Stimulated activated CD8-positive, alpha-beta memory T cell treated with anti-CD3 and anti-CD28 coated beads, Interleukin-12 subunit alpha, Interleukin-12 subunit beta, amount 100 ng/mL, for 4 hours (primary cell): ENCODE results near the gene ETV6.

Experiments used
- DNase-seq: peaks from one replicate; pipeline ENCODE4 v3.0.0-alpha.2; 2020; ENCODE audit warnings: low read depth

ETV6 gene

DNA sequence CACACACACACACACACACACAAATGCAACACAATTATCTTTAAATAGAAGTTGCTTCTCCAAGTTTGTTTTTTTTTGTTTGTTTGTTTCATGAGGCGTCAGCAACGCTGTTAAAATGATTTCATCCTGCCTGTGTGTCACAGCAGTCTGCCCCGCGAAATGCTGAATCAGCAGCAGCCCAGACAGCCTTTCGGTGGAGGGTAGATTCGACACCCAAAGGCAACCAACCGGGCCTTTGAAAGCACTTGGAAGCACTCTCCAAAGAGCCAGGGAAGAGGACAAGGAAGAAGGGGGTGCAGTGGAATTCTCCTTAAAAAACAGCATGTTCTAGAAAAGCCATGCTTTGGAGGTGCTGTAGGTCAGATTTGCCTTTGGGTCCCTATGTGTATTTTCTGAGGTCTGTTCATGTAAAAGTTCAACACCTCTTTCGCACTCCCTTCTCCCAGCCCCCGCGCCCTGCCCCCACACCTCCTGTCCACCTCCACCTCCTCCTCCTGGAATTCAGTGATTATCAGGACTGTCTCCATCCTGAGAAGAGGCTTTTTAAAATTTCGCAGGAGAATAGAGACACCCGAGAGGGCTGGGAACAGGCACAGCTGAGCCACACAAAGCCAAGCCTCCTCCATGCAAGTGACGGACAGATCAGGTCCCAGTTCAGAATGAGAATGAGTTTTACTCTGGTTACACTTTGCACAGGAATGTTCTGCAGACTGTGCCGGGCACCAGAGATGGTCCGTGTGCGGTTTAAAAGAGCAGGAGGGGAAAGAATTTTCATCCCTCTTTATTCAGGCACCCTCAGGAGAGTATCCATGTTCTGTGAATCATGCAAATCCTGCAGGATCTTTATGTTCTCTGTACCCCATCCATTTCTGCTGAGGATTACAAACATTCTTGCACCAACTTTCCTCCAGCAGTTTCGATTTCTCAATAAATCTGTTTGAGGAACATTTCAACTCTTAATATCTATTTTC is 177.9 kb downstream of the ETV6 start:
- no peak for DNase-seq

DNA sequence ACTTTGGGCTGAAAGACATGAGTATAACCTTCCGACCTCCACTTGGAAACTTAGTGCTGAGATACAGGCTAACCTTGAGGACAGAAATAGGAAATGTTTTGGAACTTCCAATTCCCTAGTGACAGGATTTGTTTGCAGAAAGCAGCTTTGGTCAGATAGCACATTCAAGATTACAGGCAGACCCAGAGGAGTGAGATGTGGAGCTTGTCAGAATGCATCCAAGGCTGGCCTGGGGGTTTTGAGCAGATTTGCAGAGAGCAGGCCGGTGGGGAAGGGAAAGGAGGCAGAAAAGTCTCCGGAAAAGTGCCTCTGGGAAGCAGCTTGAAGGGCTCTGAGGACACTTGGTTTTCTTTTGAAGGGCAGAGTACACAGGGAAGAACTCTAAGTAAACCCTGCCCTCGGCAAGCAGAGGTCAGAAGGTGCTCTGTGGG is 180.3 kb downstream of the ETV6 start:
- DNase-seq: no peak

DNA sequence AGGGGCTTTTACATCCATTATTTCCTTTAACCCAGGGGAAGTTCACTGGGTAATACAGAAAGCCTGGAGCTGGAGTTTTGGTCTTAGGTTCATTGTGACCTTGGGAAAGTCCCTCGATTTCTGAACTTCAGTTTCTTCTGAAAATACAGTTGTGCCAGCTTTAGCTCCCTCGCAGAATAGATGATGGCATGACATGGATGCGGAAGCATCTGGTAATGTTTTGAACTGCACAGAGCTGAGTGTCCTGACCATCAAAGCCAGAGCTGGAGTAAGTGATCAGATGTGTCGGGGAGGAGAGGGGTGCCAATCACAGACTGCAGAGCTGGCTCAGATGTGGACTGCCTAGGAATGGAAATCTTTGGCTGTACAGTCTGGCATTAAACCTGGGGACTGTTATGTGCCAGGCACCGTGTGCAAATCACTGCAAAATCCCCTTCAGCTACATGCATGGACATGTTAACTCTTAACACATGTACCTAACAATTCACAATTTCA is 180.9 kb downstream of the ETV6 start:
- DNase-seq: no peak

DNA sequence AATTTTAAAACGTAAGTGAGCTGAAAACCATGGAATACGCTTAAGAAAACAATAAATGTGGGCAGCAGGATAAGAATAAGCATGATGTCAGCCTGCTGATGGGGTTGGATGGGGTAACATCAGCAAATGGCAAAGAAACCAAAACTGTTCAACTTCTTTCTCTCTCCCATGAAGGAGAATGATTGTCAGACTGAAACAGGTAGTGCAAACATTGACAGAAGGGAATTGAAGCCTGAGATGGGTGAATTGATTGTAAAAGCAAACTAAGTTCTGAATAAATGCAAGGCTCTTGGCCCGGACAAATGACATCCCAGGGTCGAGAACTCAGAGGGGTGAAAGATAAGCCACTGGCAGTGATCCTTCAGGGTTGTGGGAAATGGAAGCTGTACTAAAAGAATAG is 182.6 kb downstream of the ETV6 start:
- no peak for DNase-seq

DNA sequence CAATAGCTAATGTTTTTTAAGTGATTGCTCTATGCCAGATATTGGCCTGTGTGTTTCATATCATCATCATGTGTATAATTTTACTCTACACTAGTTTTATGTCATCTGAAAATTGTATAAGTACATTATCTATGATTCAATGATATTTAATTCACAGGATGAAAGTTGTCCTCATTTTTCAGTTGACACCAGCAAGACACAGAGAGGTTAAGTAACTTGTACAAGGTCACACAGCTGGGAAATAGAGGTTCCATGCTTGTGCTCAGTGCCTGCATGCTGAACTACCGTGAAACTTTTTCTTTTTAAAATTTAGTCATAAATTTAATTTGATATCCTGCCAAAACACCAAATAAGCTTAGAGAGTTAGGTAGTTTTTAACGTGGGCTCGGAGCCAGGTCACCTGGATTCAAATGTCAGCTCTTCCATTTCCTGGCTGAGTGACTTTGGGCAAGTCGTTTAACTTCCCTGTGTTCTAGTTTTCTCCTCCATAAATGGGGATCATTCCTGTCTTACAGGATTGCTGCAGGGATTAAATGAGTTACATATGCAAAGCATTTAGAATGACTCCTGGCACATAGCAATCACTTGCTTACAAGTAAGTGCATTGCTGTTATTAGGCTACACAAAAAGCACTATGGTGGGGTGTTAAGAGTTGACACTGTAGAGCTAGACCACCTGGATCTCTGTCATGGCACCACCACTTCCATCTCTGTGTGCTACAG is 183.9 kb downstream of the ETV6 start:
- DNase-seq: no peak

DNA sequence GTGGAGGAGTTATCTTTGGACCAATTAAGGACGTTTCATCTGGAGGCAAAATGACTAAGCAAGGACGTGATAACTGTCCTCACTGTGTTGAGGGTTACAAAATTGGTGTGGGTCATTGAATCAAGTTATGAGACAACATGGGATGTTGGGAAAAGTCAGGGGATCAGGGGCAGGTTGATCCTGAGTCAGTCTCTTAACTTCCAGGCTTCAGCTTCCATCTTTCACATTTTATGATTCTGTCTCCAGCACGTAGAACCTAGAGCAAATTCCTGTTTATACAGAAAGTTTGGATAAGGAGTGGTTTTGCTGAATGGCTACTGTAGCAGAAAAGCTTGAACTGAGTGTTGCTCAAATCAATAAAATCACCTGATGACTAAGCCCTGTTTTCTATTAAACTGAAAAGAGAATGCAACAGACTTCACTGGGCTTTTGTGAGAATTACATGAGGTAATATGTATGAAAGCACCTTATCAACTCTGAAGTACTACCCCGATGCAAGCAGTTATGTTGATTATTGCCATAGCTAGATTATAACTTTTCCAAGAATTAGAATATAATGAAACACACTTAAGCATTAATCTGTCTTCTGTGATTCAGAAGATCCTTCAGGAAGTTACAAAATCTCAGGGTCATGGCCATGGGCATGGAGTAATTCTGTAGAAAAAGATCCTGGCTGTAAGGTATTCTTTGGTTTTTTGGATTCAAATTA is 184.8 kb downstream of the ETV6 start:
- DNase-seq: no peak

DNA sequence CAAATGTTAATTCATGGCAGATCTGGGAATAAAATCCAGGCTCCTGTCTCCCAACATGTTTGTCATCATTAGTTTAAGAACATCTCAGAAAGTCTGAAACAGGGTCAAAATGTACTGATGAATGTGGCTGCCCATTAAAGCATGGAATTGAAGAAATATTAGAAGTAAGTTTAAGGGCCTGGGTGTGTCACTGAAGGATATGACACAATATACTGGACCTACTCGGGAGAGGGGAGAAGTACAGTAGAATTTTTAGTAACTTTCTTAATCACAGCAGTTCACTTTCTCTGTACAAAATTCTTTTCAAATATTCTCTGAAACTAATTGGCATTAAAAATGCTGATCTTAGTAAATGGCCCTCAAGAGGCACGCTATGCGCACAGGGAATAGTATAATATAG is 185.5 kb downstream of the ETV6 start:
- no peak for DNase-seq

DNA sequence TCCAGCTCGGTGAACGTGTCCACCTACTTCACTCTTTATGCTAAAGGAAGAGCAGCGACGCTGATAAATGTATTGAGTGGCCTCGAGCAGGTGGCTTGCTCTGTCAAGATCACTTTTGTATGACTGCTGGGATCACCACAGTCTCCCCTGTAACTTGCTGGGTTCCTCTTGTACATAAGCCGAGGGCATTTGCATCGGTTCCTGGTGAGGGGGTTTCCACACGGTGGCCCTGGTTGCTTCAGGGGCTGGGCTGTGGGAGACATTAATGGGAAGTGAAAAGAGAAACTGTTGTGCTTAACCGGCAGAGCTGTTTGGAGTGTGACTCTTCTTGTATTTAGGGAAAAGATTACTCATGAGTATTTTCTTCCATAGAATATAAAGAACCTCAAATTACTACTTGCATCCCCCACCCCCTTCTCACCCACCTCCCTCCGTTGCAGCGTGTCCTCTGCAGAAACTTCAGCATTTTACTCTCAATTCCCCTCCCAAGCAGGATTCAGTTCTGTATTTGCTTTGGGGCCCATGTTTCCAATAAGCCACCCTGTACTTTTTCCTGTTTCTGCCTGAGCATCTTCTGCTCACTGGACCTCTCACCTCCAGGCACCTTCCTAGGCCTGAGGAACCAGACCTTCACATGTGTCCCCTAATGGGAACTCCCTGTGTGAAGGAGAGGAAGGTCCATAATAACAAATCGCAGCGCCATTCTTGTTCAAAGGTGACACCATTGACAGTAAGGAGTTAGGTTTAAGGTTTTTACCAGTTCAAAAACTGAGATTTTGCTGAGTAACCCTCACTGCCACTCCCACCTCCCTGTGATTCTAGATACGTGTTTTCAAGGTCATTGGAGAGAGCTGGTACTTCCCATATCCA is 187.0 kb downstream of the ETV6 start:
- no peak for DNase-seq

DNA sequence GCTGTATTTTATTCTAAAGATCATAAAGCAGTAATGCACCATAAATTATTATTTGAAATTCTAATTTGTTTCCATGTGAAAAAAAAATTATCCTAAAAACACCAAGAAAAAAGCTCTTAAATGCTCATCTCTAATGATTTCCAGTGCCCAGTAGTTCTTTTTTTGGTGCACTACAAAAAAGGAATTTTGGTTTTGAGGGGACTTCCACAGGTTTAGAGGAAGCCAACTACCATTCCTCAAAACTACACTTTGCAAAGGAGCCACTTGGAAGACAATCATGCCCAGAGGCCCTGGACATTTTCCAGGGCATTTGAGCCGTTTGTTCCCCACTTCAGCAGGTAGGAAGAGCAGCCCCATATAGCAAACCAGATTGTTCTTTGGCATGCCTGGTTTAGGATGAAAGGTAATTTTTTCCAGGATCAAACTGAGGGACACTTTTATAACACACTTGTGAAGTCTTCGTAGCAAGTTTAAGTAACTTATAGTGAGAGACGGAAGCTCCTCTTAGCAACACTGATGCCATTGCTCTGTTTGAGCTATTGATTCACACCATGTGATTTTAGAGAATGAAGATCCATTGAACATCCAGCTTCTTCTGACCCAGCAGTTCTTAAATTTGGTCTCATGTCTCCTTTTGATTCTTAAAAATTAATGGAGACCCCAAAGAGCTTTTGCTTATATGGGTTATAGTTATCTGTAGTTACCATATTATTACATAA is 187.9 kb downstream of the ETV6 start:
- no peak for DNase-seq

DNA sequence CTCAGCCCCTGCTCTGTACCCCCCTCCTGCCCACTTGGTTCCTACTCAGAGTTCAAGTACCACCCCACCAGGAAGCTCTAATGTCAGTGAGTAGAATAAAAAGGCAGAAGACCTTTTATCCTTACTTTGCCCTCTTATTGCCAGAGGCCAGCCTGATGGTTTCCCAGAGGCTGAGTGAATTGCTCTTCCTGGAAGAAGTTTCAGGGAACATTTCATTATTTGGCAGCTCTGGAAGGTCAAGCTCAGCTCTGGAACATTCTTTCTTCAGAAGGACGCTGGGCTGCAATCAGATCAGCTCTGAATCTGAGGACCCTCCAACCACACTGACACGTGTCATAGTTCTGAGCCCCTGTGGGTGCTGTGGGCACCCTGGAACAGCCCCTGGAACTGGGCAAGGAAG is 188.9 kb downstream of the ETV6 start:
- no peak for DNase-seq

DNA sequence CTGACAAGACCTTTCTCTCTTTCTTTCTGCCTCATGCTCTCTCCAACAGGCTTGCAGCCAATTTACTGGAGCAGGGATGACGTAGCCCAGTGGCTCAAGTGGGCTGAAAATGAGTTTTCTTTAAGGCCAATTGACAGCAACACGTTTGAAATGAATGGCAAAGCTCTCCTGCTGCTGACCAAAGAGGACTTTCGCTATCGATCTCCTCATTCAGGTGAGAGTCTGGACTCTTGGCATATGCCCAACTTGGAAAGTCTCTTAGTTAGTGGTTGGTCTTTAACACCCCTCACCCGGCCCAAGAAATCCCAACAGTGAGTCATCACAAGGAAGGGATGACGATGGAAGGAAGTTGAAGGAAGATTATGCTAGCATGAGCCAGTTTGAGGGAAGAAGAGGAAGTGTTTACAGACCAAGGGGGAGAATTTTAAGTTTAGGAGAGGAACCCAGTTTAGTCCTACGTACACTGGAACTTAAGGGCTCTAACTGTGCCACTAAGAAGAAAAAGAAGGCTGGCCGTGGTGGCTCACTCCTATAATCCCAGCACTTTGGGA is 189.7 kb downstream of the ETV6 start:
- DNase-seq: no peak

DNA sequence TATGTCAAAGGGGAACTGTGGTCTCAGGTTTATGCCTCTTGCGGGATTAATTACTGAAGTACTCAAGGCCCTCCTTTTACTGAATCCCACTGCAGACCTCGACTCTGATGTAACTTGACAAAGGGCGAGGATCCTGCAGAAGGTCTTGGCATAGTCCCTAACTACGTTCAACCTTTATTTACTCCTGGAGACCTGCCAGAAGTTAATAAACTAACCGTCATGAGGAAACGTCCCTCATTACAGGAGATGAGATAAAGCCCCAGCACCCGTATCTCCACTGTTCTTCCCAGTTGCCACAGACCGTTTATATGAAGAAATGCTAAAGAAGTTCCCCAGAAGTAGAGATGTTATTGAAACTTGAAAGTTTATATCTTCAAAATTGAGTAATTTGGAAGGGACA is 190.9 kb downstream of the ETV6 start:
- no peak for DNase-seq

DNA sequence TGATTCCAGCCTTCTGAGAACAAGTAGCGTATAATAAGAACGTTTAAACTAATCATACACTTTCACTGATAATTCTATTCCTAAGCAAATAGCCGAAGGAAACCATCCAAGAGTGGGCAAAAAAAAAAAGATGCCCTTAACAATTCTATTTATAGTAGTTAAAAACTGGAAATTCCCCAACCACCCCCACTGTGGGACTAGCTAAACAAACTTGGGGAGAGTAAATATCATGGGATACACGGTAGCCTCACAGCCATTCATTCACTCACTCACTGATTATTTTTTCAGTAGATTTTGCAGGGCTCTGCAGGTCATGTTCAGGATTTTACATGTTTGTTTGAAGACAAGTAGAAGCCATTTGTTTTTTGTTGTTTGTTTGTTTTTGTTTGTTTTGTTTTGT is 197.0 kb downstream of the ETV6 start:
- no peak for DNase-seq

DNA sequence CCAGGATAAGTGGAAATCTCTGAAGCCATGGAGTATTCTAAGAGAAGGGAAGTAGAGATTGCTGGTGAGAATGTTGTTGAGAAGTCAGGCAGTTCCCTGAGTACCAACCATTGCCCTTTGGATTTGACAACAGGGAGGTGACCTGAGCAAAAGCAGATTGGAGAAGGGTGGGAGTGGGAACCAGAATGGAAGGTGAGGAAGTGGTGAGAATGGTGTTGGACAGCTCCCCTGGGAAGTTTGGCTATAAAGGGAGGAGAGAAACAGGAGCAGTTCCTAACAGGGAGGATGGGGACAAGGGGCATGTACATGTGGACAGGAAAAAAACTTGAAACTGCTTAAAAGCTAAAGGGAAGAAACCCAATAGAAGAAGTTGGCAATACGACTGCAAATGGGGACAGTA is 198.1 kb downstream of the ETV6 start:
- DNase-seq: no peak

DNA sequence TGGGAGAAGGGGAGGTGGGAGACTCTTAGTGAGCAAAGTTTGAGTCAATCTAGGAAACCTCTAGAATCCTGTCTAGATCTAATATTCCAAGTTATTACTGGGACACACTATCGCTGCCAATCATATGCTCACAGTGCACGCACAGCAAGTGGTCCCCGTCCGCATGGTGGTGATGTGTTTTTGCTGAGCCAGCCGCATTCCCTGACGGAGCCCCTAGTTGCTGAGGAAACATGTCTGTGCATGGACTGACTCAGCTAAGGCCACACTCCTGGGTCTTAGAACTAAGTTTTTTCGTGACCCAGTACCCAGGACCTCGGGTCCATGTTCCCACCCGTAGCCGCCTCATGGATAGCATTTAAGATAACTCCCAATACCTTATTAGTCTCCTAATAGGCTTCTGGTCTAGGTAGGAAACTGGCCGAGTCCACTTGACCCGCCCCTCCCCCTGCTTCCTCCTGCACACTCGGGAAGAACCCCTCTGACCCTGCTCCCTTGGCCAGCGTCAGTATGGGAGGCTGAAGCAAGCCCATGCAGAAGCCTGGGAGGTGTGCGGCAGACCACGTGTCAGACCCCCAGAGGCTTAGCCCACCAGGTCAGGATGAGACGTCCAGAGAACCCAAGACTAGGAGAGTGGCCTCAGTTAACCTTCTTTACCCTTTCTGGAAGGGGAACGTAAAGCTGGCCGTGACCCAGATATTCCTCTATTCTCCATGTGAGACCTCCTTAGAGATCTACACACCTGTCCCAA is 200.5 kb downstream of the ETV6 start:
- no peak for DNase-seq

DNA sequence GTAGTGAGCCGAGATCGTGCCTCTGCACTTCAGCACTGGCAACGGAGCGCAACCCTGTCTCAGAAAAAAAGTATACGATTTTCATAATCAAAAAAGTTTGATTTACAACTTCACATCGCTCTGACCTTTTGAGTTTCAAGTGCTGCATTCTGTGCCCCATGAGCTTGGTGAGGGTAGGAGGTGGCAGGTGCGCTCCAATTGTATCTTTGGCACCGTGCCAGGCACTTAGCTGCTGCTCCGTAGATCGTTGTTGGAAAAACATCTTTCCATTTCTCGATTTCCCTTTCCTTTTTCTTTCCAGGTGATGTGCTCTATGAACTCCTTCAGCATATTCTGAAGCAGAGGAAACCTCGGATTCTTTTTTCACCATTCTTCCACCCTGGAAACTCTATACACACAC is 203.7 kb downstream of the ETV6 start:
- no peak for DNase-seq

DNA sequence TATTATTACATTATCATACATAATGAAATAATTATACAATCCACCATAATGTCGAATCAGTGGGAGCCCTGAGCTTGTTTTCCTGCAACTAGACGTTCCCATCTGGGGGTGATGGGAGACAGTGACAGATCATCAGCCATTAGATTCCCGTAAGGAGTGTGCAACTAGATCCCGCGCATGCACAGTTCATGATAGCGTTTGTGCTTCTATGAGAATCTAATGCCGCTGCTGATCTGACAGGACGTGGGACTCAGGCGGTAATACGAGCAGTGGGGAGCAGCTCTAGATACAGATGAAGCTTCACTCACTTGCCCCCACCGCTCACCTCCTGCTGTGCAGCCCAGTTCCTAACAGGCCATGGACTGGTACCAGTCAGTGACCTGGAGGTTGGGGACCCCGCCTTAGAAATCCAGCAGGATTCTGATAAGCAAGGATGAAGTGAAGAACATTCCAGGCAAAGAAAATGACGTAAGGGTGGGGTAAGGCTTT is 204.6 kb downstream of the ETV6 start:
- no peak for DNase-seq

DNA sequence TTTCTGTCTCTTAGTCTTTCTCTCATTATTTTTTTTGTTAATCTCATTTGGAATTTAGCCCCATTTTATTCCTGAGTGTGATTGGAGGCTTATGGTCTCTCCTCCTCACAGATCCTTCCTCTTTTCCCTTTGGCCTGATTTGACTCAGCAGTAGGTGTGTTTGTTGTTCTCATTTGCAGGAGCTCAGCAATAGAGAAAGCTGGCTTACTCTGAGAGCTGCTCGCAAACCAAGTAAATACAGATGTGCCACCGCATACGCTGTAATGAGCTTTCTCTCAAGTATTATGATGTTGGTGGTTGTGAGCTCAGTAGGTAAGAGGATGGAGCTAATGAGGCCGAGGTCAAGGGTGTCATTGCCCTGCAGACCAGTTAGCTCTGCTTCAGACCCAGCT is 206.5 kb downstream of the ETV6 start:
- DNase-seq: no peak

DNA sequence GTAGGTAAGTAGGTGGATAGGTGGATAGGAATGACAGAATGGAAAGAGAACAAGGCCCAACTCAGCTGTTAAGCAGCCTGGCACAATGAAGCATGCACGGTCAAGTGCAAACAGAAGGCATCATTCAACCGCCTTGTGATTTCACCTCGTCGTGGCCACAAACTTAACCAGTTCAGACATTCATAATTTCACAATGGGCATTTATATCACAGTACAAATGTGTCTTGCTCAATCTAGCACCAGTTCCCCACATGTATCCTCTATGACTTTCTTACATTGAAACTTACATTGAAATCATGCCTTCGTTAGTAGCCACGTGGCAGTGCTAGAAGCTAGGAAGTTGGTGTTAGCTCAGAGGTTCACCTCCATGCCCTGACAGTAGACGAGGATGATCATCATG is 207.5 kb downstream of the ETV6 start:
- DNase-seq: no peak
